Measurements from ENCODE around the gene RBFOX1. TPM values are rescaled to one million over a fixed set of nuclear protein-coding genes. Genes with fewer than 3 reads are reported as not detected.

The RBFOX1 gene
- total RNA-seq, 1 donor from 2014 or later: 70.2 TPM

DNA sequence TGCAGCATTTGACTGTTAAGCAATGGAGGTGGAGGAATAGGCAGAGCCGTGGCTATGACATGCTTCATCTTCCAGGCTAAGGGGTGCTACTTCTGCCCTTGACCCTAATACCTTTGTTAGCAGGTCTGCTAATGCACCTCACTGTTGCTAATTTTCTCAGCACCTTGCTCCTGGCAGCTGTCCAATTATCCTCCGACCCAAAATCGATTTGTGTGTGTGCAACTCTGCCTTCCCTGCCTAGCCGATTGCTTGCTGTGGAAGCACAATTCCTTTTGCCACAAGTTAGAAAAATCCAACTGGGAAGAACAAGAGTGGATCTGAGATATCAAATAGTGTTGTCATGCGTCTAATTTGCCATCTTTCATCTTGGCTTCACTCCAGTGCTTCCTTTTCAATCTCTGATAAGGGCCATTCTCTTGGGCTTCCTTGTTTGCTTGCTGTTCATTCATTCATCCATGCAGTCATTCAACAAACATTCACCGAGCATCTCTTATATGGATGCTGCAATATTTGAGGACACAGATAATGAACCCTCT, 422.8 kb downstream of the RBFOX1 start:
- DNase-seq (no peak), ATAC-seq (ENCODE audit: poor library complexity) (no peak)
- intact Hi-C loops (cut with DNase I): no loop called here
